ENCODE data around the gene NECAB3. TPM values are rescaled to one million over a fixed set of nuclear protein-coding genes. Genes with fewer than 3 reads are reported as not detected.

Gene NECAB3
- total and polyA plus RNA-seq, 2 of the 13 experiments (the other 11 are each of a cell fraction or from before 2014, with no cell fraction given), result 61.5 to 65.5 TPM

- TF ChIP-seq ZSCAN30 (CRISPR knock-in tag; IDR thresholded peaks at IDR 0.05), result no peak
- TF ChIP-seq NFIB (CRISPR knock-in tag; IDR thresholded peaks at IDR 0.05; ENCODE audit: borderline replicate concordance), result no peak
- no peak for TF ChIP-seq MLLT10 (CRISPR knock-in tag; IDR thresholded peaks at IDR 0.05)
- 0 out of 2 replicates have a peak, but pooled peaks have one; percentile 55 for TF ChIP-seq ZSCAN31 (CRISPR knock-in tag; IDR thresholded peaks at IDR 0.05; ENCODE audit: low read depth)
- TF ChIP-seq ARHGAP35 (CRISPR knock-in tag; IDR thresholded peaks at IDR 0.05; ENCODE audit: borderline replicate concordance), result no peak
- TF ChIP-seq CHCHD3 (CRISPR knock-in tag; IDR thresholded peaks at IDR 0.05), result no peak
- TF ChIP-seq ZNF841 (CRISPR knock-in tag; IDR thresholded peaks at IDR 0.05; ENCODE audit: borderline replicate concordance), result no peak
- TF ChIP-seq ZNF367 (CRISPR knock-in tag; IDR thresholded peaks at IDR 0.05; ENCODE audit: borderline replicate concordance), result no peak
- TF ChIP-seq ZFP36 (IDR thresholded peaks at IDR 0.05; ENCODE audit: borderline replicate concordance, low read depth, low read length, partially characterized antibody), result no peak
- no peak for TF ChIP-seq HNF4G (IDR thresholded peaks at IDR 0.05; ENCODE audit: borderline replicate concordance, low read depth, low read length)
- TF ChIP-seq HNF4G (CRISPR knock-in tag; IDR thresholded peaks at IDR 0.05; ENCODE audit: borderline replicate concordance, low read depth), result no peak
- TF ChIP-seq ZNF354B (CRISPR knock-in tag; IDR thresholded peaks at IDR 0.05), result no peak
- TF ChIP-seq ZNF329 (CRISPR knock-in tag; IDR thresholded peaks at IDR 0.05; ENCODE audit: low read depth), result no peak
- TF ChIP-seq SIX4 (CRISPR knock-in tag; IDR thresholded peaks at IDR 0.05), result no peak
- no peak for TF ChIP-seq GPN1 (CRISPR knock-in tag; IDR thresholded peaks at IDR 0.05; ENCODE audit: borderline replicate concordance)
- TF ChIP-seq XRCC5 (optimal IDR thresholded peaks at IDR 0.05; ENCODE audit: low read length), result no peak
- no peak for TF ChIP-seq HNF1A (IDR thresholded peaks at IDR 0.05; ENCODE audit: low read depth)
- no peak for TF ChIP-seq HNF1A (CRISPR knock-in tag; IDR thresholded peaks at IDR 0.05; ENCODE audit: borderline replicate concordance)
- TF ChIP-seq ZNF577 (CRISPR knock-in tag; IDR thresholded peaks at IDR 0.05; ENCODE audit: borderline replicate concordance, low read depth), result no peak
- no peak for TF ChIP-seq PBX3 (CRISPR knock-in tag; IDR thresholded peaks at IDR 0.05; ENCODE audit: borderline replicate concordance)
Observed at GRCh38 chr20:33687993-33688937, 14.0 kb upstream of the NECAB3 start (continued).
